KMS-11 (cell line): ENCODE results near the gene DTWD1.
A peak's percentile ranks its signal among the peaks of the same experiment; 100 is the strongest.

ENCODE experiments used
- H2AFZ ChIP-seq: fragments of 200-600 bp; sonication (generic); 2 replicates; pipeline ENCODE4 v1.6.1; 2016; ENCODE audit warnings: antibody characterized with exemption, mixed run types, low read depth
- H3K27ac ChIP-seq: fragments of 200-600 bp; sonication (generic); 2 replicates; pipeline ENCODE4 v1.6.1; 2016; ENCODE audit warnings: mild to moderate bottlenecking, mixed run types
- H3K27me3 ChIP-seq: fragments of 200-600 bp; sonication (generic); 2 replicates; pipeline ENCODE4 v1.6.1; 2017; ENCODE audit warnings: mild to moderate bottlenecking, low read depth, mixed run types, moderate library complexity; ENCODE audit not compliant: insufficient read depth
- H3K36me3 ChIP-seq: fragments of 200-600 bp; sonication (generic); 2 replicates; pipeline ENCODE4 v1.6.1; 2017; ENCODE audit warnings: mild to moderate bottlenecking, mixed run types; ENCODE audit not compliant: insufficient read depth
- H3K4me1 ChIP-seq: fragments of 200-600 bp; sonication (generic); 2 replicates; pipeline ENCODE4 v1.6.1; 2016; ENCODE audit warnings: mild to moderate bottlenecking, low read depth, mixed run types; ENCODE audit not compliant: poor library complexity, severe bottlenecking
- H3K4me2 ChIP-seq: fragments of 200-600 bp; sonication (generic); 2 replicates; pipeline ENCODE4 v1.7.0; 2016; ENCODE audit warnings: mild to moderate bottlenecking, mixed run types
- H3K4me3 ChIP-seq: fragments of 200-600 bp; sonication (generic); IDR thresholded peaks from 2 replicates; pipeline ENCODE4 v1.6.1; 2017; ENCODE audit warnings: low read depth, low read length, mixed read lengths; ENCODE audit not compliant: insufficient read depth
- H3K79me2 ChIP-seq: fragments of 200-600 bp; sonication (generic); 2 replicates; pipeline ENCODE4 v1.6.1; 2016; ENCODE audit warnings: low read depth, mixed run types; ENCODE audit not compliant: insufficient read depth
- H3K9ac ChIP-seq: fragments of 200-600 bp; sonication (generic); 2 replicates; pipeline ENCODE4 v1.6.1; 2016; ENCODE audit warnings: mild to moderate bottlenecking, mixed run types
- H4K20me1 ChIP-seq: fragments of 200-600 bp; sonication (generic); 2 replicates; pipeline ENCODE4 v1.6.1; 2016; ENCODE audit warnings: mild to moderate bottlenecking, mixed run types; ENCODE audit not compliant: insufficient read depth
- TF ChIP-seq, protein P1 (sequence below): fragments of 200-600 bp; sonication (generic); conservative IDR thresholded peaks from 2 replicates; pipeline ENCODE4 v1.6.1; 2017; ENCODE audit warnings: low read depth, mild to moderate bottlenecking, antibody characterized with exemption, low read length, moderate library complexity, mixed read lengths

Gene DTWD1

DNA sequence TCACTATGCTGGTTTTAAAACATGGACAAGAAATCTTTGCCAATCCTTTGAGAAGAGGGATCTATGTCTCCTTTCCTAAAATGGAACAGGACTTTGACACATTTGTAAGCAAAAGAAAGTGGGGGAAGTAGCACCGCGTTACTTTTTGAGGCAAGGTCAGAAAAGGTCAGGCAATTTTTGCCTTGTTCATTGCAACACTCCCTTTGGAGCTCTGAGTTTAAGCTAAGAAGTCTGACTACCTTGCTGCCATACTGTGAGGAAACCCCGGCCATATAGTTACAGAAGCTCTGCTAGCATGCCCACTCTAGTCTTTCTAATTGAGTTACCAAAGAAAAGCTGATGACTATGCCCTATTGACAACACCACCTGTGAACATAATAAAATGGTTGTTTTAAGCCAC, 1.6 kb upstream of the DTWD1 start:
- TF ChIP-seq, protein P1, sequence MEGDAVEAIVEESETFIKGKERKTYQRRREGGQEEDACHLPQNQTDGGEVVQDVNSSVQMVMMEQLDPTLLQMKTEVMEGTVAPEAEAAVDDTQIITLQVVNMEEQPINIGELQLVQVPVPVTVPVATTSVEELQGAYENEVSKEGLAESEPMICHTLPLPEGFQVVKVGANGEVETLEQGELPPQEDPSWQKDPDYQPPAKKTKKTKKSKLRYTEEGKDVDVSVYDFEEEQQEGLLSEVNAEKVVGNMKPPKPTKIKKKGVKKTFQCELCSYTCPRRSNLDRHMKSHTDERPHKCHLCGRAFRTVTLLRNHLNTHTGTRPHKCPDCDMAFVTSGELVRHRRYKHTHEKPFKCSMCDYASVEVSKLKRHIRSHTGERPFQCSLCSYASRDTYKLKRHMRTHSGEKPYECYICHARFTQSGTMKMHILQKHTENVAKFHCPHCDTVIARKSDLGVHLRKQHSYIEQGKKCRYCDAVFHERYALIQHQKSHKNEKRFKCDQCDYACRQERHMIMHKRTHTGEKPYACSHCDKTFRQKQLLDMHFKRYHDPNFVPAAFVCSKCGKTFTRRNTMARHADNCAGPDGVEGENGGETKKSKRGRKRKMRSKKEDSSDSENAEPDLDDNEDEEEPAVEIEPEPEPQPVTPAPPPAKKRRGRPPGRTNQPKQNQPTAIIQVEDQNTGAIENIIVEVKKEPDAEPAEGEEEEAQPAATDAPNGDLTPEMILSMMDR: no peak
- H3K27ac ChIP-seq: no peak overlapping the region
- no peak overlapping the region for H3K4me3 ChIP-seq
- H3K9ac ChIP-seq: no peak overlapping the region
- no peaks in the 10 kb centered on the region for H3K36me3 ChIP-seq
- no peaks in the 10 kb centered on the region for H4K20me1 ChIP-seq
- H3K79me2 ChIP-seq: peaks cover 19% of the 10 kb centered on the region; the same call in 1 of the 2 replicates
- no peak overlapping the region for H2AFZ ChIP-seq
- H3K27me3 ChIP-seq: no peaks in the 10 kb centered on the region
- H3K4me1 ChIP-seq: peaks cover 16% of the 10 kb centered on the region
- no peak overlapping the region for H3K4me2 ChIP-seq

- Histone ChIP-seq H2AFZ (peak overlapping the region; percentile 92), H3K4me3 (no peak overlapping the region), H3K79me2 (peaks cover 19% of the 10 kb centered on the region; the same call in 1 of the 2 replicates), H3K27ac (peak overlapping the region; percentile 41; the same call in 1 of the 2 replicates), H3K9ac (peak overlapping the region; percentile 55; the same call in 1 of the 2 replicates), H3K4me1 (peaks cover 16% of the 10 kb centered on the region), H4K20me1 (no peaks in the 10 kb centered on the region), H3K4me2 (peak overlapping the region; percentile 50), H3K27me3 (no peaks in the 10 kb centered on the region), H3K36me3 (no peaks in the 10 kb centered on the region)
- TF ChIP-seq, protein P1: no peak
These were observed 649 bp upstream of the DTWD1 start for GRCh38 chr15:49620199-49620598.

- peaks cover 16% of the 10 kb centered on the region for H3K4me1 ChIP-seq
- H3K36me3 ChIP-seq: peaks cover 2% of the 10 kb centered on the region; the same call in 1 of the 2 replicates
- no peak overlapping the region for H3K4me3 ChIP-seq
- H2AFZ ChIP-seq: peak overlapping the region; percentile 76
- H3K9ac ChIP-seq: peak overlapping the region; percentile 68
- H3K27me3 ChIP-seq: no peaks in the 10 kb centered on the region
- peak overlapping the region; percentile 48 for H3K27ac ChIP-seq
- no peaks in the 10 kb centered on the region for H4K20me1 ChIP-seq
- H3K79me2 ChIP-seq: peaks cover 19% of the 10 kb centered on the region; the same call in 1 of the 2 replicates
- peak overlapping the region; percentile 76 for H3K4me2 ChIP-seq
- TF ChIP-seq, protein P1: no peak
These were observed 558 bp downstream of the DTWD1 start for GRCh38 chr15:49621401-49621811.

- Histone ChIP-seq H3K79me2 (peaks cover 19% of the 10 kb centered on the region; the same call in 1 of the 2 replicates), H2AFZ (peak overlapping the region; percentile 76), H3K27me3 (no peaks in the 10 kb centered on the region), H3K4me1 (peaks cover 16% of the 10 kb centered on the region), H3K4me2 (peak overlapping the region; percentile 76), H3K36me3 (peaks cover 2% of the 10 kb centered on the region; the same call in 1 of the 2 replicates), H3K9ac (peak overlapping the region; percentile 68; the same call in 1 of the 2 replicates), H3K27ac (0 out of 2 replicates have a peak overlapping the region, but pooled peaks have one; percentile 48), H3K4me3 (no peak overlapping the region), H4K20me1 (no peaks in the 10 kb centered on the region)
- TF ChIP-seq, protein P1: no peak
These were observed 1.0 kb downstream of the DTWD1 start for GRCh38 chr15:49621887-49622286.
